ENCODE measurements around the gene ATP8A1. TPM values are rescaled to one million over a fixed set of nuclear protein-coding genes. Genes with fewer than 3 reads are reported as not detected.

The ATP8A1 gene
- total and polyA plus RNA-seq, 2 of the 4 experiments (the other 2 are of a cell fraction) = 0.12 to 0.36 TPM

GRCh38 chr4:42471896-42472295, 185.0 kb downstream of the ATP8A1 start:
- no peak for TF ChIP-seq CHD1 (IDR thresholded peaks at IDR 0.05; ENCODE audit: low read depth, low read length)
- no peak for TF ChIP-seq RCOR1 (IDR thresholded peaks at IDR 0.05; ENCODE audit: insufficient replicate concordance, low read length)
- no peak for TF ChIP-seq RAD21 (IDR thresholded peaks at IDR 0.05; ENCODE audit: low read length)
- TF ChIP-seq MAFK (IDR thresholded peaks at IDR 0.05; ENCODE audit: low read depth, low read length) = no peak
- TF ChIP-seq POLR2A (IDR thresholded peaks at IDR 0.05; ENCODE audit: low read depth, low read length) = no peak
- no peak for TF ChIP-seq MAZ (IDR thresholded peaks at IDR 0.05; ENCODE audit: borderline replicate concordance, low read depth, low read length)
- Histone ChIP-seq H3K9me3 (ENCODE audit: control insufficient read depth, insufficient read depth, low read length) (no peaks in the 10 kb centered on the region), H2AK5ac (ENCODE audit: low read depth, low read length) (no peak overlapping the region), H3K9me1 (ENCODE audit: insufficient read depth, low read length) (no peaks in the 10 kb centered on the region), H3K4ac (ENCODE audit: low read depth, low read length) (no peak overlapping the region), H4K5ac (ENCODE audit: low read depth, low read length) (no peak overlapping the region), H2BK120ac (ENCODE audit: low read depth, low read length) (no peak overlapping the region), H2BK15ac (ENCODE audit: low read depth, low read length) (no peak overlapping the region), H3K18ac (ENCODE audit: low read depth, low read length) (no peak overlapping the region), H4K8ac (ENCODE audit: low read depth in 2 of 2, low read length in 2 of 2) (no peak overlapping the region), H2BK20ac (ENCODE audit: low read depth, low read length) (no peak overlapping the region), H3K4me3 (ENCODE audit: insufficient read depth, low read depth, low read length) (no peak overlapping the region), H3K14ac (replicated peaks; ENCODE audit: low read depth, low read length) (no peak overlapping the region), H4K91ac (ENCODE audit: insufficient read depth, low read depth, low read length) (no peak overlapping the region), H3K23ac (ENCODE audit: low read depth, low read length) (no peak overlapping the region), H2AFZ (replicated peaks; ENCODE audit: low read length, poor library complexity) (no peak overlapping the region), H3K36me3 (ENCODE audit: control insufficient read depth, insufficient read depth, low read length) (no peaks in the 10 kb centered on the region), H2BK5ac (ENCODE audit: low read depth, low read length, poor library complexity, severe bottlenecking) (no peak overlapping the region), H3K79me1 (ENCODE audit: low read depth in 1 of 2, low read length in 2 of 2) (no peaks in the 10 kb centered on the region), H4K20me1 (ENCODE audit: insufficient read depth, low read length) (no peaks in the 10 kb centered on the region), H2AK9ac (replicated peaks; ENCODE audit: low read depth, low read length, poor library complexity) (no peak overlapping the region), H3K4me1 (ENCODE audit: control insufficient read depth, insufficient read depth, low read length) (no peaks in the 10 kb centered on the region), H3K27me3 (ENCODE audit: control insufficient read depth, insufficient read depth, low read length) (no peaks in the 10 kb centered on the region), H3K56ac (ENCODE audit: extremely low read depth, insufficient read depth, low read length) (no peak overlapping the region), H3K27ac (ENCODE audit: insufficient read depth, low read length) (no peak overlapping the region), H3K9ac (ENCODE audit: low read depth, low read length) (no peak overlapping the region), H3K4me2 (ENCODE audit: low read depth, low read length) (no peak overlapping the region)
- intact Hi-C loops (cut with micrococcal nuclease) = no loop called here
- no peak for ATAC-seq (ENCODE audit: low read depth)
- WGBS, 2 experiments (ENCODE audit: extremely low coverage in 2 of 2, insufficient read length in 1 of 2) = no CpG with 5 or more reads among the region's 3 CpGs
- no TSS peak for BruUV-seq (replicated peaks)
- in situ Hi-C loops (cut with MboI; ENCODE audit: low sequenced_read_pairs) = no loop called here
- ChIA-PET POLR2A (ENCODE audit: unreplicated experiment) (interaction anchor here (0.6 kb wide), 1 partner anchor 38 kb away, joined by 12 read pairs; no protein-coding TSS in a partner anchor), CTCF (interaction anchor here (1.3 kb wide), 1 partner anchor 14 kb away, joined by 4 read pairs; no protein-coding TSS in a partner anchor)
- no peak for DNase-seq
- dilution Hi-C loops (cut with HindIII; ENCODE audit: low sequenced_read_pairs, unreplicated experiment) = no loop called here

Measured in IMR-90 (cell line).